Measurements from ENCODE around the gene ETS1.

GRCh38 chr11:128522943-128523518 lies 64.3 kb downstream of the ETS1 start:
- TF ChIP-seq CTCF (IDR thresholded peaks at IDR 0.05; ENCODE audit: borderline replicate concordance, extremely low read depth, low read length, poor library complexity, severe bottlenecking) (no peak), EZH2 (IDR thresholded peaks at IDR 0.05; ENCODE audit: borderline replicate concordance, low read depth, low read length, severe bottlenecking) (no peak)

Data from DND-41 (cell line).